G401.6 (cell line): Measurements from ENCODE around the gene HSPA12B.

ENCODE experiments used
- FAIRE-seq: peaks from 2 replicates; lab custom pipeline; 2012; peaks lifted over from hg19 to GRCh38; lab: Jason Lieb, UNC

The HSPA12B gene

GRCh38 chr20:3732327-3733118 lies at the start of gene HSPA12B:
Gene HSPA12B, plus strand, starts transcription at chr20:3732685. Its CDS starts 5,990 bp downstream, at chr20:3738675.
- FAIRE-seq, result no peak

- FAIRE-seq, result no peak
Observed at GRCh38 chr20:3685341-3685740, 47.1 kb upstream of the HSPA12B start.

- FAIRE-seq, result no peak
Observed at GRCh38 chr20:3686421-3686820, 46.1 kb upstream of the HSPA12B start.

GRCh38 chr20:3686867-3687321 lies 45.6 kb upstream of the HSPA12B start:
- no peak for FAIRE-seq

- no peak for FAIRE-seq
Observed at GRCh38 chr20:3687655-3688054, 44.8 kb upstream of the HSPA12B start.

- FAIRE-seq, result no peak
Observed at GRCh38 chr20:3689978-3690377, 42.5 kb upstream of the HSPA12B start.

- FAIRE-seq, result no peak
Observed at GRCh38 chr20:3690413-3690812, 42.1 kb upstream of the HSPA12B start.

- FAIRE-seq, result no peak
Observed at GRCh38 chr20:3691306-3691705, 41.2 kb upstream of the HSPA12B start.

- no peak for FAIRE-seq
Observed at GRCh38 chr20:3691897-3692296, 40.6 kb upstream of the HSPA12B start.

- no peak for FAIRE-seq
Observed at GRCh38 chr20:3692706-3693294, 39.7 kb upstream of the HSPA12B start.

GRCh38 chr20:3693376-3693775 lies 39.1 kb upstream of the HSPA12B start:
- FAIRE-seq, result no peak

GRCh38 chr20:3694864-3695263 lies 37.6 kb upstream of the HSPA12B start:
- FAIRE-seq, result no peak

GRCh38 chr20:3696200-3696599 lies 36.3 kb upstream of the HSPA12B start:
- FAIRE-seq, result no peak

- no peak for FAIRE-seq
Observed at GRCh38 chr20:3696745-3697587, 35.5 kb upstream of the HSPA12B start.

- FAIRE-seq, result no peak
Observed at GRCh38 chr20:3697588-3698305, 34.7 kb upstream of the HSPA12B start.

GRCh38 chr20:3698591-3699001 lies 33.9 kb upstream of the HSPA12B start:
- no peak for FAIRE-seq

GRCh38 chr20:3699037-3699436 lies 33.4 kb upstream of the HSPA12B start:
- FAIRE-seq, result no peak

GRCh38 chr20:3701061-3701998 lies 31.2 kb upstream of the HSPA12B start:
- no peak for FAIRE-seq

- FAIRE-seq, result no peak
Observed at GRCh38 chr20:3702611-3703391, 29.7 kb upstream of the HSPA12B start.

GRCh38 chr20:3704087-3704486 lies 28.4 kb upstream of the HSPA12B start:
- no peak for FAIRE-seq
